H1 (cell line): Measurements from ENCODE around the gene SGMS2. TPM values are rescaled to one million over a fixed set of nuclear protein-coding genes. Genes with fewer than 3 reads are reported as not detected.

Experiments
- BCL11A ChIP-seq, 2 experiments: IDR thresholded peaks; one replicate each; pipeline ENCODE4 v1.6.1; 2011; ENCODE audit warnings: low read depth in 2 of 2, low read length in 2 of 2, mild to moderate bottlenecking in 2 of 2
- EP300 ChIP-seq, 2 experiments: IDR thresholded peaks; 1 replicate in 1 of 2; 2 replicates in 1 of 2; pipeline ENCODE4 v1.6.1; 2011 to 2012; ENCODE audit warnings: low read depth in 2 of 2, low read length in 2 of 2, mild to moderate bottlenecking in 2 of 2, borderline replicate concordance in 1 of 2, inconsistent platforms in 1 of 2, moderate library complexity in 1 of 2
- polyA plus RNA-seq, 7 experiments: library from polyadenylated mRNA; depleted of rRNA in 3 of 7; stranded (reverse) in 5 of 7; unstranded in 2 of 7; fragments of >200 nt in 5 of 7; fragments of 200-250 nt in 2 of 7; gene quantifications; 1 replicate in 5 of 7; 2 replicates in 1 of 7; 4 replicates in 1 of 7; pipeline versions ENCODE4 v1.2.1 to v1.2.3, GENCODE V29; 2011 to 2013; ENCODE audit warnings: missing spikeins in 2 of 7, mixed read lengths in 2 of 7
- total RNA-seq: library from RNA; stranded (reverse); fragmentation: NEBNext Ultra II Directional; extraction: Animal tissue kit (Norgen Biotek cat#: 25700); gene quantifications from 2 replicates; pipeline ENCODE4 v1.2.1, GENCODE V29; 2021

The SGMS2 gene
- total and polyA plus RNA-seq, 2 of the 8 experiments (the other 6 are each of a cell fraction or from before 2014, with no cell fraction given): 0.04 to 1.3 TPM

GRCh38 chr4:107831140-107831539 lies 6.4 kb downstream of the SGMS2 start (continued):
- TF ChIP-seq EP300 (IDR thresholded peaks at IDR 0.05; ENCODE audit: borderline replicate concordance in 1 of 2, low read depth in 2 of 2, low read length in 2 of 2): no peak
- no peak for TF ChIP-seq BCL11A (IDR thresholded peaks at IDR 0.05; ENCODE audit: low read depth in 2 of 2, low read length in 2 of 2)
